WTC11 (cell line): ENCODE measurements around the gene TOMM20L. TPM values are rescaled to one million over a fixed set of nuclear protein-coding genes. Genes with fewer than 3 reads are reported as not detected.

ENCODE experiments used
- ATAC-seq: fragments of 200-7000 bp; cut with Tn5 transposase; 2 replicates; pipeline ENCODE4 v1.10.0; 2021; ENCODE audit warnings: mild to moderate bottlenecking, moderate library complexity
- CTCF ChIA-PET: fragments of 300-600 bp; sonication (Branson Sonifier 250); formaldehyde crosslinking; loops from one replicate; lab custom pipeline; 2021; ENCODE audit warnings: antibody characterized with exemption; lab: Charles Lee
- POLR2A ChIA-PET: fragments of 350-600 bp; sonication (Branson Sonifier 250); formaldehyde crosslinking; loops from one replicate; lab custom pipeline; 2021; ENCODE audit warnings: antibody characterized with exemption; lab: Charles Lee
- DNase-seq: peaks from one replicate; pipeline ENCODE4 v3.0.0; 2021; ENCODE audit warnings: low spot score
- H3K27ac Mint-ChIP-seq: 2 replicates; pipeline ENCODE4 v1.8.0; 2021; ENCODE audit warnings: mixed read lengths
- H3K27me3 Mint-ChIP-seq: 2 replicates; pipeline ENCODE4 v1.8.0; 2021; ENCODE audit warnings: low read depth, mild to moderate bottlenecking, moderate library complexity, mixed read lengths
- H3K36me3 Mint-ChIP-seq: 2 replicates; pipeline ENCODE4 v1.8.0; 2021; ENCODE audit warnings: mixed read lengths
- H3K4me1 Mint-ChIP-seq: 2 replicates; pipeline ENCODE4 v1.8.0; 2022; ENCODE audit warnings: mixed read lengths
- H3K4me3 Mint-ChIP-seq: 2 replicates; pipeline ENCODE4 v1.8.0; 2021; ENCODE audit warnings: mild to moderate bottlenecking, moderate library complexity, mixed read lengths
- H3K9me3 Mint-ChIP-seq: 2 replicates; pipeline ENCODE4 v1.8.0; 2021; ENCODE audit warnings: mixed read lengths
- AFF4 ChIP-seq: sonication (generic); formaldehyde crosslinking; IDR thresholded peaks from 2 replicates; pipeline ENCODE4 v1.8.1; 2023; ENCODE audit warnings: mild to moderate bottlenecking, missing genetic modification reagents, borderline replicate concordance
- E2F4 ChIP-seq: sonication (generic); formaldehyde crosslinking; IDR thresholded peaks from 2 replicates; pipeline ENCODE4 v1.8.1; 2022; ENCODE audit warnings: low read depth, mild to moderate bottlenecking, moderate library complexity, missing genetic modification reagents, borderline replicate concordance
- ERG ChIP-seq: fragments of 250-450 bp; sonication (Bioruptor Pico); IDR thresholded peaks from 2 replicates; pipeline ENCODE4 v1.8.0; 2021; ENCODE audit warnings: mild to moderate bottlenecking
- ETV6 ChIP-seq: sonication (generic); formaldehyde crosslinking; IDR thresholded peaks from 2 replicates; pipeline ENCODE4 v1.8.1; 2022; ENCODE audit warnings: mild to moderate bottlenecking, missing genetic modification reagents
- FOXP1 ChIP-seq: sonication (generic); formaldehyde crosslinking; IDR thresholded peaks from 2 replicates; pipeline ENCODE4 v1.8.0; 2022; ENCODE audit warnings: missing genetic modification reagents, mild to moderate bottlenecking, moderate library complexity, borderline replicate concordance
- JUN ChIP-seq: sonication (generic); formaldehyde crosslinking; IDR thresholded peaks from 2 replicates; pipeline ENCODE4 v1.8.0; 2023; ENCODE audit warnings: mild to moderate bottlenecking, missing genetic modification reagents
- MYBL2 ChIP-seq: sonication (generic); formaldehyde crosslinking; IDR thresholded peaks from 2 replicates; pipeline ENCODE4 v1.8.1; 2023; ENCODE audit warnings: mild to moderate bottlenecking, moderate library complexity, missing genetic modification reagents
- NFATC4 ChIP-seq: fragments of 250-450 bp; sonication (Bioruptor Pico); IDR thresholded peaks from 2 replicates; pipeline ENCODE4 v1.9.0; 2021; ENCODE audit warnings: mild to moderate bottlenecking
- OVOL2 ChIP-seq: fragments of 250-450 bp; sonication (Bioruptor Pico); IDR thresholded peaks from 2 replicates; pipeline ENCODE4 v1.9.0; 2021; ENCODE audit warnings: mild to moderate bottlenecking, borderline replicate concordance
- SMAD4 ChIP-seq: sonication (generic); formaldehyde crosslinking; IDR thresholded peaks from 2 replicates; pipeline ENCODE4 v1.8.0; 2022; ENCODE audit warnings: mild to moderate bottlenecking, missing genetic modification reagents
- SOX15 ChIP-seq: fragments of 250-450 bp; sonication (Bioruptor Pico); IDR thresholded peaks from 2 replicates; pipeline ENCODE4 v1.9.0; 2021; ENCODE audit warnings: mild to moderate bottlenecking
- TP53 ChIP-seq: sonication (generic); formaldehyde crosslinking; IDR thresholded peaks from 2 replicates; pipeline ENCODE4 v1.8.1; 2023; ENCODE audit warnings: mild to moderate bottlenecking, missing genetic modification reagents
- ZNF121 ChIP-seq: sonication (generic); formaldehyde crosslinking; IDR thresholded peaks from 2 replicates; pipeline ENCODE4 v1.8.0; 2023; ENCODE audit warnings: missing genetic modification reagents
- ZNF281 ChIP-seq: sonication (generic); formaldehyde crosslinking; IDR thresholded peaks from 2 replicates; pipeline ENCODE4 v1.8.0; 2023; ENCODE audit warnings: mild to moderate bottlenecking, missing genetic modification reagents
- ZNF396 ChIP-seq: fragments of 250-450 bp; sonication (Bioruptor Pico); IDR thresholded peaks from 2 replicates; pipeline ENCODE4 v1.8.0; 2021; ENCODE audit warnings: mild to moderate bottlenecking, moderate library complexity, borderline replicate concordance
- total RNA-seq: library from RNA; stranded (reverse); gene quantifications from 3 replicates; pipeline ENCODE4 v1.2.3, GENCODE V29; 2021
- TF ChIP-seq, protein P1 (sequence below): sonication (generic); formaldehyde crosslinking; IDR thresholded peaks from 2 replicates; pipeline ENCODE4 v1.8.0; 2023; ENCODE audit warnings: missing genetic modification reagents
- TF ChIP-seq, protein P2 (sequence below): sonication (generic); formaldehyde crosslinking; IDR thresholded peaks from 2 replicates; pipeline ENCODE4 v1.8.0; 2022; ENCODE audit warnings: mild to moderate bottlenecking, missing genetic modification reagents
- TF ChIP-seq, protein P3 (sequence below): sonication (generic); formaldehyde crosslinking; IDR thresholded peaks from 2 replicates; pipeline ENCODE4 v1.8.1; 2023; ENCODE audit warnings: mild to moderate bottlenecking, missing genetic modification reagents, moderate library complexity
- TF ChIP-seq, protein P4 (sequence below): sonication (generic); formaldehyde crosslinking; IDR thresholded peaks from 2 replicates; pipeline ENCODE4 v1.8.1; 2023; ENCODE audit warnings: mild to moderate bottlenecking, missing genetic modification reagents

Gene TOMM20L
- total RNA-seq, 1 experiment from 2014 or later = not detected

DNA sequence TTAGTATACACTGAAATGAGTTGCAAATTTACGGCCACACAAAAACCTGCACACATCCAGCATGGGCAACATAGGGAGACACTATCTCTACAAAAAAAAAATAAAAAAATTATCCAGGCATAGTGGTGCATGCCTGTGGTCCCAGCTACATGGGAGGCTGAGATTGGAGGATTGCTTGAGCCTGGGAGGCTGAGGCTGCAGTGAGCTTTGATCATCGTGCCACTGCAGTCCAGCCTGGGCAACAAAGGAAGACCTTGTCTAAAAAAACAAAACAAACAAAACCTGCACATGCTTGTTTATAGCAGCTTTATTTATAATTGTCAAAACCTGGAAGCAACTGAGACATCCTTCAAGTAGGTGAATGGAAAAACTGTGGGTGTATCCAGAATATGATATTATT is 4.9 kb upstream of the TOMM20L start:
- DNase-seq = no peak
- H3K27ac Mint-ChIP-seq = no peak overlapping the region
- no peak for TF ChIP-seq OVOL2
- no peak for TF ChIP-seq ERG (CRISPR knock-in tag)
- TF ChIP-seq, protein P1, sequence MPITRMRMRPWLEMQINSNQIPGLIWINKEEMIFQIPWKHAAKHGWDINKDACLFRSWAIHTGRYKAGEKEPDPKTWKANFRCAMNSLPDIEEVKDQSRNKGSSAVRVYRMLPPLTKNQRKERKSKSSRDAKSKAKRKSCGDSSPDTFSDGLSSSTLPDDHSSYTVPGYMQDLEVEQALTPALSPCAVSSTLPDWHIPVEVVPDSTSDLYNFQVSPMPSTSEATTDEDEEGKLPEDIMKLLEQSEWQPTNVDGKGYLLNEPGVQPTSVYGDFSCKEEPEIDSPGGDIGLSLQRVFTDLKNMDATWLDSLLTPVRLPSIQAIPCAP = no peak
- no peak for TF ChIP-seq E2F4 (CRISPR knock-in tag)
- TF ChIP-seq, protein P2, sequence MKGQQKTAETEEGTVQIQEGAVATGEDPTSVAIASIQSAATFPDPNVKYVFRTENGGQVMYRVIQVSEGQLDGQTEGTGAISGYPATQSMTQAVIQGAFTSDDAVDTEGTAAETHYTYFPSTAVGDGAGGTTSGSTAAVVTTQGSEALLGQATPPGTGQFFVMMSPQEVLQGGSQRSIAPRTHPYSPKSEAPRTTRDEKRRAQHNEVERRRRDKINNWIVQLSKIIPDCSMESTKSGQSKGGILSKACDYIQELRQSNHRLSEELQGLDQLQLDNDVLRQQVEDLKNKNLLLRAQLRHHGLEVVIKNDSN (CRISPR knock-in tag) = no peak
- TF ChIP-seq NFATC4 (CRISPR knock-in tag) = no peak
- TF ChIP-seq, protein P3, sequence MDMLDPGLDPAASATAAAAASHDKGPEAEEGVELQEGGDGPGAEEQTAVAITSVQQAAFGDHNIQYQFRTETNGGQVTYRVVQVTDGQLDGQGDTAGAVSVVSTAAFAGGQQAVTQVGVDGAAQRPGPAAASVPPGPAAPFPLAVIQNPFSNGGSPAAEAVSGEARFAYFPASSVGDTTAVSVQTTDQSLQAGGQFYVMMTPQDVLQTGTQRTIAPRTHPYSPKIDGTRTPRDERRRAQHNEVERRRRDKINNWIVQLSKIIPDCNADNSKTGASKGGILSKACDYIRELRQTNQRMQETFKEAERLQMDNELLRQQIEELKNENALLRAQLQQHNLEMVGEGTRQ = no peak
- TF ChIP-seq, protein P4, sequence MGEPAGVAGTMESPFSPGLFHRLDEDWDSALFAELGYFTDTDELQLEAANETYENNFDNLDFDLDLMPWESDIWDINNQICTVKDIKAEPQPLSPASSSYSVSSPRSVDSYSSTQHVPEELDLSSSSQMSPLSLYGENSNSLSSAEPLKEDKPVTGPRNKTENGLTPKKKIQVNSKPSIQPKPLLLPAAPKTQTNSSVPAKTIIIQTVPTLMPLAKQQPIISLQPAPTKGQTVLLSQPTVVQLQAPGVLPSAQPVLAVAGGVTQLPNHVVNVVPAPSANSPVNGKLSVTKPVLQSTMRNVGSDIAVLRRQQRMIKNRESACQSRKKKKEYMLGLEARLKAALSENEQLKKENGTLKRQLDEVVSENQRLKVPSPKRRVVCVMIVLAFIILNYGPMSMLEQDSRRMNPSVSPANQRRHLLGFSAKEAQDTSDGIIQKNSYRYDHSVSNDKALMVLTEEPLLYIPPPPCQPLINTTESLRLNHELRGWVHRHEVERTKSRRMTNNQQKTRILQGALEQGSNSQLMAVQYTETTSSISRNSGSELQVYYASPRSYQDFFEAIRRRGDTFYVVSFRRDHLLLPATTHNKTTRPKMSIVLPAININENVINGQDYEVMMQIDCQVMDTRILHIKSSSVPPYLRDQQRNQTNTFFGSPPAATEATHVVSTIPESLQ (CRISPR knock-in tag) = no peak
- TF ChIP-seq AFF4 = no peak
- TF ChIP-seq SOX15 (CRISPR knock-in tag) = no peak
- TF ChIP-seq ETV6 (CRISPR knock-in tag) = no peak
- no peak for TF ChIP-seq TP53 (CRISPR knock-in tag)
- TF ChIP-seq SMAD4 = no peak
- TF ChIP-seq ZNF121 = no peak
- no peak for TF ChIP-seq ZNF396 (CRISPR knock-in tag)
- TF ChIP-seq MYBL2 (CRISPR knock-in tag) = no peak
- no peak for TF ChIP-seq ZNF281 (CRISPR knock-in tag)
- no peak for TF ChIP-seq JUN (CRISPR knock-in tag)
- no peak for TF ChIP-seq FOXP1
- TF ChIP-seq, all 79 proteins: peak for 0
- Mint-ChIP-seq H3K9me3 (peaks cover 8% of the 10 kb centered on the region), H3K27me3 (peaks cover 14% of the 10 kb centered on the region), H3K4me1 (0 out of 2 replicates have a peak, but pooled peaks cover 3% of the 10 kb centered on the region), H3K4me3 (no peak overlapping the region), H3K36me3 (no peaks in the 10 kb centered on the region)
- ATAC-seq = no peak
- POLR2A ChIA-PET = no interaction called here
- CTCF ChIA-PET = interaction anchor here (0.6 kb wide), 1 partner anchor 26 kb away, joined by 3 read pairs; no protein-coding TSS in a partner anchor
